K562 (cell line): ENCODE results near the gene SLC5A6. TPM values are rescaled to one million over a fixed set of nuclear protein-coding genes. Genes with fewer than 3 reads are reported as not detected.

Source experiments
- ATAC-seq: fragments of 200-7000 bp; cut with Tn5 transposase; 3 replicates; pipeline ENCODE4 v1.9.1; 2020; ENCODE audit warnings: moderate library complexity
- BruUV-seq: library from RNA; stranded (reverse); fragments of 400-500 nt; replicated peaks from 2 replicates; lab custom pipeline; 2021; lab: Mats Ljungman, UMichigan
- CTCF ChIA-PET: fragments of 300-600 bp; formaldehyde crosslinking; extraction: SDS; loops from one replicate; lab custom pipeline; 2021; ENCODE audit warnings: low intra/inter-chr PET ratio; lab: Yijun Ruan, JAX
- POLR2A ChIA-PET: fragments of 300-600, 350-650 bp; sonication (Branson Sonifier 250); formaldehyde crosslinking; extraction: SDS; loops from one replicate; lab custom pipeline; 2021; ENCODE audit warnings: antibody characterized with exemption, inconsistent platforms; lab: Yijun Ruan, JAX
- DNase-seq, 4 experiments: peaks; one replicate each; pipeline versions ENCODE4 v3.0.0 to v3.0.0-alpha.2; 2011 to 2018; ENCODE audit warnings: low spot score in 3 of 4, mixed read lengths in 3 of 4; ENCODE audit errors: extremely low read depth in 1 of 4
- FAIRE-seq: peaks from 2 replicates; lab custom pipeline; 2011; peaks lifted over from hg19 to GRCh38; lab: Jason Lieb, UNC
- H2AFZ ChIP-seq: 2 replicates; pipeline ENCODE4 v1.6.0; 2011; ENCODE audit warnings: low read depth, low read length, control low read depth, inconsistent platforms
- H3K27ac ChIP-seq: fragments of 200-600 bp; 3 replicates; pipeline ENCODE4 v1.8.0; 2011; ENCODE audit warnings: low read depth, mild to moderate bottlenecking, control low read depth, inconsistent platforms, low read length, moderate library complexity, mixed read lengths; ENCODE audit errors: extremely low read depth
- H3K27me3 ChIP-seq, 2 experiments: fragments of 300-600 bp in 1 of 2; 2 replicates in 1 of 2; 3 replicates in 1 of 2; pipeline versions ENCODE4 v1.6.0 to v1.8.0; 2011; ENCODE audit warnings: inconsistent platforms in 2 of 2, low read length in 2 of 2, mild to moderate bottlenecking in 1 of 2, mixed read lengths in 1 of 2, moderate library complexity in 1 of 2; ENCODE audit not compliant: control insufficient read depth in 2 of 2, insufficient read depth in 2 of 2
- H3K36me3 ChIP-seq: fragments of 300-600 bp; 3 replicates; pipeline ENCODE4 v1.8.0; 2011; ENCODE audit warnings: mild to moderate bottlenecking, low read length, inconsistent platforms; ENCODE audit not compliant: control insufficient read depth, insufficient read depth
- H3K4me1 ChIP-seq, 2 experiments: fragments of 200-600 bp in 1 of 2; replicated peaks in 1 of 2; 2 replicates in 1 of 2; 3 replicates in 1 of 2; pipeline versions ENCODE4 v1.5.1 to v1.8.0; 2011; ENCODE audit warnings: inconsistent platforms in 2 of 2, low read length in 2 of 2, mild to moderate bottlenecking in 1 of 2, mixed read lengths in 1 of 2, moderate library complexity in 1 of 2; ENCODE audit not compliant: control insufficient read depth in 2 of 2, insufficient read depth in 2 of 2
- H3K4me2 ChIP-seq: 2 replicates; pipeline ENCODE4 v1.6.1; 2011; ENCODE audit warnings: low read length, control low read depth, inconsistent platforms, mixed read lengths; ENCODE audit not compliant: insufficient read depth
- H3K4me3 ChIP-seq: fragments of 200-600 bp; sonication (generic), shearing (Covaris generic); 2 replicates; pipeline ENCODE4 v1.5.1; 2016; ENCODE audit warnings: control low read depth, inconsistent platforms
- H3K79me2 ChIP-seq: fragments of 200-600 bp; 3 replicates; pipeline ENCODE4 v1.8.0; 2011; ENCODE audit warnings: low read length, inconsistent platforms; ENCODE audit not compliant: control insufficient read depth, insufficient read depth
- H3K9ac ChIP-seq, 2 experiments: 2 replicates each; pipeline versions ENCODE4 v1.6.0 to v1.6.1; 2011; ENCODE audit warnings: low read depth in 2 of 2, low read length in 2 of 2, control low read depth in 1 of 2, inconsistent platforms in 1 of 2, mild to moderate bottlenecking in 1 of 2, mixed read lengths in 1 of 2; ENCODE audit not compliant: insufficient read depth in 1 of 2
- H3K9me1 ChIP-seq: one replicate; pipeline ENCODE4 v1.6.0; 2011; ENCODE audit warnings: inconsistent platforms, mild to moderate bottlenecking, low read length, moderate library complexity; ENCODE audit not compliant: control insufficient read depth, insufficient read depth
- H3K9me3 ChIP-seq: replicated peaks from 2 replicates; pipeline ENCODE4 v1.5.1; 2011; ENCODE audit warnings: low read depth, low read length, inconsistent platforms; ENCODE audit not compliant: control insufficient read depth, insufficient read depth
- H4K20me1 ChIP-seq: replicated peaks from 2 replicates; pipeline ENCODE4 v1.6.1; 2011; ENCODE audit warnings: low read length, inconsistent platforms, mixed read lengths; ENCODE audit not compliant: control insufficient read depth, insufficient read depth
- C11orf30 ChIP-seq: fragments of 450-650 bp; IDR thresholded peaks from 2 replicates; pipeline ENCODE4 v1.6.1; 2016; ENCODE audit warnings: low read depth, mild to moderate bottlenecking
- GATA2 ChIP-seq: sonication (generic); formaldehyde crosslinking; IDR thresholded peaks from 2 replicates; pipeline ENCODE4 v1.4.0; 2020; ENCODE audit warnings: mild to moderate bottlenecking, missing genetic modification reagents
- KAT2B ChIP-seq: IDR thresholded peaks from one replicate; pipeline ENCODE4 v1.6.1; 2012; ENCODE audit warnings: low read depth, mild to moderate bottlenecking, control low read depth, inconsistent platforms, low read length, moderate library complexity
- MEF2A ChIP-seq: IDR thresholded peaks from 2 replicates; pipeline ENCODE4 v1.6.1; 2011; ENCODE audit warnings: low read depth, mild to moderate bottlenecking, low read length, moderate library complexity; ENCODE audit not compliant: control insufficient read depth
- SETDB1 ChIP-seq: IDR thresholded peaks from one replicate; pipeline ENCODE4 v1.6.1; 2012; ENCODE audit warnings: low read length, control low read depth, inconsistent platforms
- STAG1 ChIP-seq: sonication (generic); formaldehyde crosslinking; IDR thresholded peaks from 2 replicates; pipeline ENCODE4 v1.5.0; 2020; ENCODE audit warnings: missing genetic modification reagents, borderline replicate concordance
- ZC3H4 ChIP-seq: sonication (generic); formaldehyde crosslinking; IDR thresholded peaks from 2 replicates; pipeline ENCODE4 v1.9.0; 2021; ENCODE audit warnings: missing genetic modification reagents, borderline replicate concordance
- WGBS: fragments of 100-300 bp; shearing (Covaris generic); methylation state at CpG from one replicate; pipeline ENCODE4 v1.1.6; 2016; ENCODE audit warnings: low coverage, mixed read lengths; ENCODE audit not compliant: insufficient coverage; ENCODE audit errors: missing lambda C conversion rate; 5-methylcytosine and 5-hydroxymethylcytosine counted together
- in situ Hi-C: fragments of 300-500 bp; cut with MboI; formaldehyde crosslinking; loops from 4 replicates; pipeline ENCODE4 v1.15.0; 2018; ENCODE audit warnings: inconsistent platforms, mixed read lengths
- intact Hi-C: fragments of 100-400 bp; cut with micrococcal nuclease; formaldehyde crosslinking; loops from 2 replicates; pipeline ENCODE4 v1.14.2; 2022
- polyA plus RNA-seq, 8 experiments: library from polyadenylated mRNA; depleted of rRNA in 4 of 8; stranded (reverse) in 5 of 8; unstranded in 3 of 8; fragments of >200 nt; fragmentation: Nextera tagmentation in 2 of 8; fragmentation: Illumina TruSeq in 1 of 8; extraction: Ambion mirVana in 2 of 8; extraction: Trizol in 1 of 8; gene quantifications; 2 replicates each; pipeline versions ENCODE4 v1.2.1 to v1.2.3, GENCODE V29; 2011 to 2014; ENCODE audit warnings: inconsistent platforms in 1 of 8, missing spikeins in 1 of 8
- total RNA-seq, 7 experiments: library from RNA; depleted of rRNA in 6 of 7; stranded (reverse); fragments of >200 nt in 6 of 7; fragmentation: Illumina TruSeq in 2 of 7; extraction: Trizol in 2 of 7; gene quantifications; 2 replicates each; pipeline versions ENCODE4 v1.2.1 to v1.2.3, GENCODE V29; 2011 to 2021; ENCODE audit warnings: low replicate concordance in 1 of 7
- TF ChIP-seq, protein P1 (sequence below): fragments of 250-450 bp; sonication (Bioruptor Pico); IDR thresholded peaks from 2 replicates; pipeline ENCODE4 v1.9.0; 2021; ENCODE audit warnings: mild to moderate bottlenecking, inconsistent platforms
- TF ChIP-seq, protein P2 (sequence below): IDR thresholded peaks from 2 replicates; pipeline ENCODE4 v1.6.1; 2011; ENCODE audit warnings: borderline replicate concordance, low read depth, mild to moderate bottlenecking, moderate library complexity, low read length; ENCODE audit not compliant: insufficient read depth, poor library complexity, severe bottlenecking

SLC5A6 gene
- total and polyA plus RNA-seq, 9 of the 15 experiments (the other 6 are each of a cell fraction or from before 2014, with no cell fraction given): 32.6 to 137 (median 107) TPM

GRCh38 chr2:27214941-27215340 is 2.9 kb upstream of the SLC5A6 start:
- CTCF ChIA-PET: no interaction called here
- H3K9me1 ChIP-seq: no peaks in the 10 kb centered on the region
- no peak overlapping the region for H3K9ac ChIP-seq
- peaks cover 50% of the 10 kb centered on the region for H3K36me3 ChIP-seq
- BruUV-seq: no TSS peak
- ATAC-seq: no peak
- H3K4me1 ChIP-seq: peaks cover 28 to 33% of the 10 kb centered on the region in 2 experiments
- H3K79me2 ChIP-seq: peaks cover 57% of the 10 kb centered on the region
- H3K4me2 ChIP-seq: no peak overlapping the region
- POLR2A ChIA-PET: no interaction called here
- no peaks in the 10 kb centered on the region for H3K9me3 ChIP-seq
- no peak overlapping the region for H2AFZ ChIP-seq
- intact Hi-C loops (loop anchor here (5.0 kb wide), 1 partner anchor 118 kb away; no protein-coding TSS in a partner anchor), in situ Hi-C loops (no loop called here)
- H3K27me3 ChIP-seq: no peaks in the 10 kb centered on the region
- H3K27ac ChIP-seq: no peak overlapping the region
- DNase-seq: no peak
- no peak for FAIRE-seq
- H4K20me1 ChIP-seq: no peaks in the 10 kb centered on the region
- 89% methylated on average over 3 of the region's 3 CpGs for WGBS
- H3K4me3 ChIP-seq: no peak overlapping the region
- TF ChIP-seq, protein P1, sequence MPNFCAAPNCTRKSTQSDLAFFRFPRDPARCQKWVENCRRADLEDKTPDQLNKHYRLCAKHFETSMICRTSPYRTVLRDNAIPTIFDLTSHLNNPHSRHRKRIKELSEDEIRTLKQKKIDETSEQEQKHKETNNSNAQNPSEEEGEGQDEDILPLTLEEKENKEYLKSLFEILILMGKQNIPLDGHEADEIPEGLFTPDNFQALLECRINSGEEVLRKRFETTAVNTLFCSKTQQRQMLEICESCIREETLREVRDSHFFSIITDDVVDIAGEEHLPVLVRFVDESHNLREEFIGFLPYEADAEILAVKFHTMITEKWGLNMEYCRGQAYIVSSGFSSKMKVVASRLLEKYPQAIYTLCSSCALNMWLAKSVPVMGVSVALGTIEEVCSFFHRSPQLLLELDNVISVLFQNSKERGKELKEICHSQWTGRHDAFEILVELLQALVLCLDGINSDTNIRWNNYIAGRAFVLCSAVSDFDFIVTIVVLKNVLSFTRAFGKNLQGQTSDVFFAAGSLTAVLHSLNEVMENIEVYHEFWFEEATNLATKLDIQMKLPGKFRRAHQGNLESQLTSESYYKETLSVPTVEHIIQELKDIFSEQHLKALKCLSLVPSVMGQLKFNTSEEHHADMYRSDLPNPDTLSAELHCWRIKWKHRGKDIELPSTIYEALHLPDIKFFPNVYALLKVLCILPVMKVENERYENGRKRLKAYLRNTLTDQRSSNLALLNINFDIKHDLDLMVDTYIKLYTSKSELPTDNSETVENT (CRISPR knock-in tag): no peak
- TF ChIP-seq, protein P2, sequence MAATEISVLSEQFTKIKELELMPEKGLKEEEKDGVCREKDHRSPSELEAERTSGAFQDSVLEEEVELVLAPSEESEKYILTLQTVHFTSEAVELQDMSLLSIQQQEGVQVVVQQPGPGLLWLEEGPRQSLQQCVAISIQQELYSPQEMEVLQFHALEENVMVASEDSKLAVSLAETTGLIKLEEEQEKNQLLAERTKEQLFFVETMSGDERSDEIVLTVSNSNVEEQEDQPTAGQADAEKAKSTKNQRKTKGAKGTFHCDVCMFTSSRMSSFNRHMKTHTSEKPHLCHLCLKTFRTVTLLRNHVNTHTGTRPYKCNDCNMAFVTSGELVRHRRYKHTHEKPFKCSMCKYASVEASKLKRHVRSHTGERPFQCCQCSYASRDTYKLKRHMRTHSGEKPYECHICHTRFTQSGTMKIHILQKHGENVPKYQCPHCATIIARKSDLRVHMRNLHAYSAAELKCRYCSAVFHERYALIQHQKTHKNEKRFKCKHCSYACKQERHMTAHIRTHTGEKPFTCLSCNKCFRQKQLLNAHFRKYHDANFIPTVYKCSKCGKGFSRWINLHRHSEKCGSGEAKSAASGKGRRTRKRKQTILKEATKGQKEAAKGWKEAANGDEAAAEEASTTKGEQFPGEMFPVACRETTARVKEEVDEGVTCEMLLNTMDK: no peak
- no peak for TF ChIP-seq SETDB1
- TF ChIP-seq STAG1 (CRISPR knock-in tag): no peak
- no peak for TF ChIP-seq C11orf30
- no peak for TF ChIP-seq ZC3H4 (CRISPR knock-in tag)
- no peak for TF ChIP-seq KAT2B
- no peak for TF ChIP-seq GATA2
- no peak for TF ChIP-seq MEF2A
